ENCODE data around the gene B4GALT1.

GRCh38 chr9:33142535-33142934 lies 24.6 kb downstream of the B4GALT1 start:
- no peak for TF ChIP-seq SMAD3 (CRISPR knock-in tag; IDR thresholded peaks at IDR 0.05; ENCODE audit: borderline replicate concordance)
- TF ChIP-seq, protein P1, sequence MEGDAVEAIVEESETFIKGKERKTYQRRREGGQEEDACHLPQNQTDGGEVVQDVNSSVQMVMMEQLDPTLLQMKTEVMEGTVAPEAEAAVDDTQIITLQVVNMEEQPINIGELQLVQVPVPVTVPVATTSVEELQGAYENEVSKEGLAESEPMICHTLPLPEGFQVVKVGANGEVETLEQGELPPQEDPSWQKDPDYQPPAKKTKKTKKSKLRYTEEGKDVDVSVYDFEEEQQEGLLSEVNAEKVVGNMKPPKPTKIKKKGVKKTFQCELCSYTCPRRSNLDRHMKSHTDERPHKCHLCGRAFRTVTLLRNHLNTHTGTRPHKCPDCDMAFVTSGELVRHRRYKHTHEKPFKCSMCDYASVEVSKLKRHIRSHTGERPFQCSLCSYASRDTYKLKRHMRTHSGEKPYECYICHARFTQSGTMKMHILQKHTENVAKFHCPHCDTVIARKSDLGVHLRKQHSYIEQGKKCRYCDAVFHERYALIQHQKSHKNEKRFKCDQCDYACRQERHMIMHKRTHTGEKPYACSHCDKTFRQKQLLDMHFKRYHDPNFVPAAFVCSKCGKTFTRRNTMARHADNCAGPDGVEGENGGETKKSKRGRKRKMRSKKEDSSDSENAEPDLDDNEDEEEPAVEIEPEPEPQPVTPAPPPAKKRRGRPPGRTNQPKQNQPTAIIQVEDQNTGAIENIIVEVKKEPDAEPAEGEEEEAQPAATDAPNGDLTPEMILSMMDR (IDR thresholded peaks at IDR 0.05), result no peak

Measured in WTC11 (cell line).